ENCODE data around the gene WWC2. TPM values are rescaled to one million over a fixed set of nuclear protein-coding genes. Genes with fewer than 3 reads are reported as not detected.

WWC2 gene
- total RNA-seq, 1 donor from 2014 or later: 109 TPM

DNA sequence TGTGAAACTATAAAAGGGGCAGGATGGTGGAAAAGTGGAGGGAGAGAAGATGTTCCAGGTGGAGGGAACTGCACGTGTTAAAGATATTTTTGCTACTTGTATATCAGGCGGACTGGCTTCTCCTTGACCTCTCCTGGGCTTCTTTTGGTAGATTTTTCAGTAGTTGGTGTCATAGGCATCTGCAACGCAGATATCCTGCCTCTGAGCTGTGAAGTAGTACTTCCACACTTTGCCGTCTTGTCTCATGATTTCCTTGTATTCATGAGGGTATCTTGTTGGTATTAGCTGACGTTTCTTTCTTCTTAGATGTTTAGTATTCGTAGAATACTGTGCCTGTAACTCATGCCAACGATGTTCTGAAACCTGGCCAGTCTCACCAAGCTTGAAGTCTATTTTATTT is 81.0 kb downstream of the WWC2 start:
- TF ChIP-seq, protein P1, sequence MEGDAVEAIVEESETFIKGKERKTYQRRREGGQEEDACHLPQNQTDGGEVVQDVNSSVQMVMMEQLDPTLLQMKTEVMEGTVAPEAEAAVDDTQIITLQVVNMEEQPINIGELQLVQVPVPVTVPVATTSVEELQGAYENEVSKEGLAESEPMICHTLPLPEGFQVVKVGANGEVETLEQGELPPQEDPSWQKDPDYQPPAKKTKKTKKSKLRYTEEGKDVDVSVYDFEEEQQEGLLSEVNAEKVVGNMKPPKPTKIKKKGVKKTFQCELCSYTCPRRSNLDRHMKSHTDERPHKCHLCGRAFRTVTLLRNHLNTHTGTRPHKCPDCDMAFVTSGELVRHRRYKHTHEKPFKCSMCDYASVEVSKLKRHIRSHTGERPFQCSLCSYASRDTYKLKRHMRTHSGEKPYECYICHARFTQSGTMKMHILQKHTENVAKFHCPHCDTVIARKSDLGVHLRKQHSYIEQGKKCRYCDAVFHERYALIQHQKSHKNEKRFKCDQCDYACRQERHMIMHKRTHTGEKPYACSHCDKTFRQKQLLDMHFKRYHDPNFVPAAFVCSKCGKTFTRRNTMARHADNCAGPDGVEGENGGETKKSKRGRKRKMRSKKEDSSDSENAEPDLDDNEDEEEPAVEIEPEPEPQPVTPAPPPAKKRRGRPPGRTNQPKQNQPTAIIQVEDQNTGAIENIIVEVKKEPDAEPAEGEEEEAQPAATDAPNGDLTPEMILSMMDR (IDR thresholded peaks at IDR 0.05): no peak
- H3K36me3 ChIP-seq: no peaks in the 10 kb centered on the region
- H3K9me3 ChIP-seq: no peaks in the 10 kb centered on the region
- H3K27me3 ChIP-seq (ENCODE audit: low read depth): no peaks in the 10 kb centered on the region
- intact Hi-C loops (cut with DNase I): no loop called here
- ATAC-seq: no peak
- no peak for DNase-seq
- no peak overlapping the region for H3K27ac ChIP-seq
- H3K4me1 ChIP-seq: peaks cover 17% of the 10 kb centered on the region
- H3K4me3 ChIP-seq: no peak overlapping the region

DNA sequence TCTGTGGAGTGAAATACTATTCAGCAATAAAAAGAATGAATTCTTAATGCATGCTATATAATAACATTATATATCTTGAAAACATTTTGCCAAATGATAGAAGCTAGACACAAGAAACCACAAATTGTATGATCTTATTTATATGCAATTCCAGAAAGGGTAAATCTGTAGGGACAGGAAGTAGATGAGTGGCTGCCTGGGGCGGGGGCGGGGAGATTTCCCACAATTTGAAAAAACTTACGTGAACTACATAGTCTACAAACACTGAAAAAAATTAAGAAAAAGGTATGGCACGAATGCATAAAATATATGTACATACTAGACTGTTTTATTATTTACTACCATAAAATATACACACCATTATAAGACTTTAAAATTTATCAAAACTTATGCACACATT is 81.6 kb downstream of the WWC2 start:
- Histone ChIP-seq H3K4me1 (peaks cover 12% of the 10 kb centered on the region), H3K36me3 (no peaks in the 10 kb centered on the region), H3K27ac (no peak overlapping the region), H3K4me3 (no peak overlapping the region), H3K27me3 (ENCODE audit: low read depth) (no peaks in the 10 kb centered on the region), H3K9me3 (no peaks in the 10 kb centered on the region)
- ATAC-seq (no peak), DNase-seq (no peak)
- TF ChIP-seq, protein P1 (IDR thresholded peaks at IDR 0.05): no peak
- intact Hi-C loops (cut with DNase I): no loop called here

DNA sequence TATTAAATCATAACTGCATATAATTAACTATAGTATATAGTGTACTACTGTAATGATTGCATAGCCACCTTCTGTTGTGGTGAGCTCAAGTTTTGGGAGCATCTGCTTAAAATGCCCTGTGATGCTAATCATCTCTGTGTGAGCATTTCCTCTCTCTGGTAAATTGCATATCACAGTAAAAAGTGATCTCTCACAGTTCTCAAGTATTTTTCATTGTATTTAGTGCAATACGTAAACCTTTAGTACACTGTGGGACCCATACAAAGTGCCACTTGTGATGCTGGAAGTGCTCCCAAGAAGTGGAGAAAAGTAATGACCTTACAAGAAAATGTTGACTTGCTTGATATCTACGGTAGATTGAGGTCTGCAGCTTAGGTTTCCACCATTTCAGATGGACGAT is 82.0 kb downstream of the WWC2 start:
- Histone ChIP-seq H3K27me3 (ENCODE audit: low read depth) (no peaks in the 10 kb centered on the region), H3K9me3 (no peaks in the 10 kb centered on the region), H3K27ac (no peak overlapping the region), H3K4me1 (peaks cover 7% of the 10 kb centered on the region), H3K36me3 (no peaks in the 10 kb centered on the region), H3K4me3 (no peak overlapping the region)
- DNase-seq (no peak), ATAC-seq (peak in 1 of 2 donors; percentile 15)
- intact Hi-C loops (cut with DNase I): no loop called here
- TF ChIP-seq, protein P1 (IDR thresholded peaks at IDR 0.05): no peak

DNA sequence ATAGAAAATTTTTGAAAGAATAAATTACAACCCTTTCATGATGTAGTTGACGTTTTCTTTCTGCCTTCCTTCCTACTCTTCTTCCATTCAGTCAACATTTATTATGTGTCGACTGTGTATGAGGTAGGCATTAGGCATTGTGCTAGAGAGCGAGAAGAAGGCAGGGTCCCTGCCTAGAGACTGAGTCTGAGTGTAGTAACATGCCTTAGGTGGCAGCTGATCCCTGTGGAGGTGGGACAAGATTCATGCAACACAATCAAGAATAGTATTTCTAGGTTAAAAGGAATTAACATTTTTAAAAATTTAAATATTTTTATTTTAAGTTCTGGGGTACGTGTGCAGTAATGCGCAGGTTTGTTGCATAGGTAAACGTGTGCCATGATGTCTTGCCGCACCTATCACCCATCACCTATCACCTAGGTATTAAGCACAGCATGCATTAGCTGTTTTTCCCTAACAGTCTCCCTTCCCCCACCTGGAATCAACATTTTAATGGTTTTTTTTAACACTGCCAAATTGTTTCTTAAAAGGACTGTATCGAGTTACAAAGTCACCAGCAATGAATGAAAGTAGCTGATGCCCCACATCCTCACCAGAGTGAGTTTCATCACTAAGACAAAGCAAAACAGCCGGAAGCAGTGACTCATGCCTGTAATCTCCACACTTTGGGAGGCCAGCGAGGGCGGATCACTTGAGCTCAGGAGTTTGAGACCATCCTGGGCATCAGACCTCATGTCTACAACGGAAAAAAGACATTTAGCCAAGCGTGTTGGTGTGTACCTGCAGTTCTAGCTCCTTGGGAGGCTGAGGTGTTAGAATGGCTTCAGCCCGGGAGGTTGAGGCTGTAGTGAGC is 84.0 kb downstream of the WWC2 start:
- intact Hi-C loops (cut with DNase I): no loop called here
- peaks cover 6% of the 10 kb centered on the region for H3K4me1 ChIP-seq
- TF ChIP-seq, protein P1 (IDR thresholded peaks at IDR 0.05): no peak
- H3K36me3 ChIP-seq: no peaks in the 10 kb centered on the region
- H3K9me3 ChIP-seq: no peaks in the 10 kb centered on the region
- no peaks in the 10 kb centered on the region for H3K27me3 ChIP-seq (ENCODE audit: low read depth)
- H3K4me3 ChIP-seq: no peak overlapping the region
- no peak overlapping the region for H3K27ac ChIP-seq
- DNase-seq (peak; percentile 51), ATAC-seq (peak; percentile 79 to 82)

DNA sequence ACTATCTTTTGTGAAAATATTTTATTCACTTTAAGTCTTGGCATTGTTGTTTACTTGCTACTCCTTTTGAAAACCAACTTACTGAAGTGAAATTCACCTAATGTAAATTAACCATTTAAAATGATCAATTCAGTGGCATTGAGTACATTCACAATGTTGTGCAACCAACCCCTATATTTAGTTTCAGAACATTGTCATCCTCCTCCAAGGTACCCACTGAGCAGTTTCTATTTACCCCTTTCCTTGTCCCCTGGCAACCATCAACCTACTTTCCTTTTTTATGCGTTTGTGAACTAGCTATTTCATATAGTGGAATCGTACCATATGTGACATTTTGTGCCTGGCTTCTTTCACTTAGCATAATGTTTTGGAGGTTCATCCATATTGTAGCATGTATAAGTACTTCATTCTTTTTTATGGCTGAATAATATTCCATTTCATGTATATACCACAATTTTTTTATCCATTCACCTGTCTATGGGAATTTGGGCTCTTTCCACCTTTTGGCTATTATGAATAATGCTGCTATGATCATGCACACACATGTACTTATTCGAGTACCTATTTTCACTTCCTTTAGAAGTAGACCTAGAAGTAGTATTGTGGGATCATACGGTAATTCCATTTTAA is 85.0 kb downstream of the WWC2 start:
- Histone ChIP-seq H3K27ac (no peak overlapping the region), H3K27me3 (ENCODE audit: low read depth) (no peaks in the 10 kb centered on the region), H3K4me1 (peaks cover 6% of the 10 kb centered on the region), H3K9me3 (no peaks in the 10 kb centered on the region), H3K4me3 (no peak overlapping the region), H3K36me3 (no peaks in the 10 kb centered on the region)
- intact Hi-C loops (cut with DNase I): no loop called here
- TF ChIP-seq, protein P1 (IDR thresholded peaks at IDR 0.05): no peak
- DNase-seq: no peak
- ATAC-seq: no peak

Measured in lower lobe of right lung (tissue), 2 donors.